Stimulated activated CD8-positive, alpha-beta memory T cell treated with anti-CD3 and anti-CD28 coated beads, Interleukin-2, amount 100 ng/mL, for 48 hours (primary cell): ENCODE results near the gene COPS9.

Experiments used
- DNase-seq, 2 donors: peaks; one replicate each; pipeline ENCODE4 v3.0.0-alpha.2; 2020; ENCODE audit warnings: low read depth in 2 of 2

The COPS9 gene

GRCh38 chr2:240147911-240148587, 11.9 kb upstream of the COPS9 start:
- no peak for DNase-seq

DNA sequence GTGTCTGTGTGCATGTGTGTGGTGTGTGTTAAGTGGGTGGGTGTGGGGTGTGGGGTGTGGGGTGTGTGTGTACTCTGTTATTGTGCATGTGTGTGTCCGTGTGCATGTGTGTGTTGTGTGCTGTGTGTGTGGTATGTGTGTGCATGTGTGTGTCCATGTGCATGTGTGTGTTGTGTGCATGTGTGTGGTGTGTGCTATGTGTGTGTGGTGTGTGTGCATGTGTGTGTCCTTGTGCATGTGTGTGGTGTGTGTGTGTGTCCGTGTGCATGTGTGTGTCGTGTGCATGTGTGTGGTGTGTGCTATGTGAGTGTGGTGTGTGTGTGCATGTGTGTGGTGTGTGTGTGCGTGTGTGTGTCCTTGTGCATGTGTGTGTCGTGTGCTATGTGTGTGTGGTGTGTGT, 11.3 kb upstream of the COPS9 start:
- no peak for DNase-seq

DNA sequence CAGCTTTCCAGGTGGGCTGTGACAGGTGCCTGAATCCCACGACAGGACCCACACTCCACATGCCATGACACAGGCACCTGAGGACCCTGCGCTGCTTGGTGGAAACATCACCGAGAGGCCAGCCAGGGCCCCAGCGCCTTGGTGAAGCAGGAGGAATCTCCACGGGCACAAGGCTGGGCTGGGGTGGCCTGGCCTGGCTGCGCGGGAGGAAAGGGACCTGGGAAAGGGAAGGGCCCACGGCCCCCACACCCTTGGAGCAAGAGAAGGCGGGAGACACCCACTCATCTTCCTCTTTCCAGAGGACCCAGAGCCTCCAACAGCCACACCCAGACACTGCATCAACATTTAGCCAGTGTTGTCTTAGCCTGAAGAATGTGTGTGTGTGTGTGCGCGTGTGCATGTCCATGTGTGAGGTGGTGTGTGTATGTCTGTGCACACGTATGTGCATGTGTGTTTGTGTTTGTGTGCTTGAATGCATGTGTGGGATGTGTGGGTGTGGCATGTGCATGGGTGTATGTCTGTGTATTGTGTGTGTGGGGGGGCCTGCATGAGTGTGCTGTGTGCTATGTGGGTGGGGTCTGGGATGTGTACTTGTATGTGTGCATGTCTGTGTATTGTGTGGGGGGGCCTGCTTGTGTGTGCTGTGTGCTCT, 10.6 kb upstream of the COPS9 start:
- no peak for DNase-seq

DNA sequence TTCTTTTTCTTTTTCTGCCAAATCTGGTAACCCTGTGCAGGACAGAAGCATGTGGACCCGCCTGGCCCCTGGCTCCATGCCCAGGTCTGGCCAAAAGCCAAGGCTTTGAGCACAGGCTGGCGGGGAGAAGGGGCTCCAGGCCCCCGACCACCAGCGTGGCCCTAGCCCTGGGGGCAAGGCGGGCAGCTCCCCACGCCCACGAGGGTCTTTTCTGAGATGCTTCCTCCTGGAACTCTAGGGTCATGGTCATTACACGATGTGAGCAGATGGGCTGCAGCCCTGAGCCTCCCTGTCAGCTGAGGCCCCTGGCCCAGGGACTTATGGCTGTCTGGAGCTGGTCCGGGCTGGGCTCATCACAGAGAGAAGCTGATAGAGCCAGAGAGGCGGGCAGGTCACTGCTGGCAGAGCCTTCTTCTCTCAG, 10.0 kb upstream of the COPS9 start:
- no peak for DNase-seq

DNA sequence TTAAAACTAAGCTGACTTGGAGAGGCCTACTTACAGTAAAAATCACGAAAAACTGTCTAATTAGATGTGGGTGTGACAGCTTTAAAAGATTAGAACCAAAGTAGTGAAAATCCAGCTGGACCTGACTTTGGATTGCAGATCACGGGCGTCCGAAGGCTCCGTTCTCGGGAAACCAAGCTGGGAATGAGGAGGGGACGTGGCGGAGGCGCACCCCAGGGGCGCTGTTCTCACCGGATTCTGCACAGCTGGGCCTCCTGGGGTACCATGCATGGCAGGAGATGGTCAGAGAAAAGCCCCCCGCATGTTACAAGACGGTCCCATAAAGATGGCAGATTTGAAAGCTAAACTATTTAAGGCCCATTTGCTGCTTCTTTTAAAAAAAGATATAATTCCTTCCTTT, 9.4 kb upstream of the COPS9 start:
- DNase-seq: no peak

GRCh38 chr2:240144649-240145261, 8.7 kb upstream of the COPS9 start:
- DNase-seq: no peak

GRCh38 chr2:240143801-240144648, 7.9 kb upstream of the COPS9 start:
- DNase-seq: peak; percentile 63 to 72

DNA sequence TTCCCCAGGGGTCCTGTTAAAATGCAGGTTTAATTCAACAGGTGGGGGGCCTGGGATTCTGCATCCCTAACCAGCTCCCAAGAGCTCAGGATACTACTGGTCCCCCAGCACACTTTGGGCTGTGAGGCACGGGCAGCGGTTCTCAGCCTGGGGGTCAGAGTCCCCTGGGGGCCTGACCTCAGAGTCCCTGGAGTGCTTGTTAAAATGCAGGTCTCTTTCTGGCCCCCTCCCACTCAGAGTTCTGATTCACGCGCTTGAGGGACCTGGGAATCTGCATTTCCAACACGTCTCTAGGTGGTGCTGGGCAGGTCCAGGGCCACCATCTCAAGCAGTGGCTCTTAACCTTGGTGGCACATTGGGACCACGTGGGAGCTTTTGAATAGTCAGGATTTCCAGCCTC, 7.2 kb upstream of the COPS9 start:
- no peak for DNase-seq

GRCh38 chr2:240142859-240143258, 6.8 kb upstream of the COPS9 start:
- no peak for DNase-seq

- no peak for DNase-seq
Observed at GRCh38 chr2:240142256-240142775, 6.2 kb upstream of the COPS9 start.

DNA sequence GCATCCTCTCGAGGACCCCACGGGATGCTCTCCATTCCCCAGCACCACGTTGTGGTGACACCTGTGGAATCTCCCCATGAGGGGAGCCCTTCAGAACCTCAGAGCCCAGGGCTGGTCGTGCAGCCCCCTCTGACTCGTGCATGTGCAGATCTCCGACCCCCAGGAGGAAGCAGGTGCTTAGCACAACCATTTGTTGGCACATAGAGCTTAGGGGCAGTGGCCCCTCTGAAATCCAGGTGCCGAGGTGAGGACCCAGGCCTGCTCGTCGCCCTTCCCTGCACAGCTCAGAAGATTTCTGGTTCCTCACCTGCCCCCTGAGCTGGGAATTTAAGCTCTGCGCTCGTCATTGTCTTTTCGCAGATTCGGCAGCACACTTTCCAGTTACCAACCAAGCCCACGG, 5.6 kb upstream of the COPS9 start:
- no peak for DNase-seq

DNA sequence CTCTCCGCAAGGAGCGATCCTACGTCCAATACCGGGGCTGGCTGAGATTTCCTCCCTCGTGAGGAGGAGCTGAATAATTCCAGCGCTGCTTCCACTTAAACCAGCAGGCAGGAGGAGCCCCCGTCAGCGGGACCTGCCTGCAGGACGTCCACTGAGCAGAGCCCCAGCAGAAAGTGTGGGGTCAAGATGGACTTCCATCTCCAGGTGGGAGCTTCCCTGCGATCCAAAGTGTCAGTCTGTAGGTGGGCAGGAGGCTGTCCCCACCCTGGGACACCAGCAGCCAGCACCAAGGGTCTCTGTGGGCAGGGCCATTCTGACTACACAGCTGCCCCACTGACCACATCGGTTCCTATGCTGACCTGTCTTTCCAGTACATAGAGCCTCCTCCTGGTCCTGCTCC, 4.8 kb upstream of the COPS9 start:
- no peak for DNase-seq

DNA sequence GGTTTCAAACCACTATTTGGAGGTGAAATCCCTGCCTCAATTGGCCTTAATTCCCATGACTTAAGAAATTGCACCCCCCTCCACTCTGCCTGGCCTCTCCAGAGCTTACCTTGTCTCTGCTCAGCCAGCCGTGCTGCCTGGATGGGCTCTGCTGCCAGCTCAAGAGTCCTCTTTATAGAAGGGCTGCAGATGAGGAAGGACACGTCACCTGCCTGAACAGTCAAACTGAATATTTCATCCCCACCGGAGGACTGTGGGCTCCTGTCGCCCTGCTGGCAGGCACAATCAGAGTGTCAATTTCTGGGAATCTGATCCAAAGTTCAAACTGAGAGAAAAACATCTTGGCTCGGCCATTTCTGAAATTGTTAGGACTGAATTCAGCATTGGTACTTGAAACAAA, 4.4 kb upstream of the COPS9 start, which contains the start of gene OTOS:
TSS of gene OTOS (minus strand) at position 148 of the 400 bp plus-strand sequence. CDS start 332 bp downstream, outside the sequence.
- DNase-seq: no peak

- DNase-seq: no peak
Observed at GRCh38 chr2:240139666-240140393, 3.7 kb upstream of the COPS9 start.

DNA sequence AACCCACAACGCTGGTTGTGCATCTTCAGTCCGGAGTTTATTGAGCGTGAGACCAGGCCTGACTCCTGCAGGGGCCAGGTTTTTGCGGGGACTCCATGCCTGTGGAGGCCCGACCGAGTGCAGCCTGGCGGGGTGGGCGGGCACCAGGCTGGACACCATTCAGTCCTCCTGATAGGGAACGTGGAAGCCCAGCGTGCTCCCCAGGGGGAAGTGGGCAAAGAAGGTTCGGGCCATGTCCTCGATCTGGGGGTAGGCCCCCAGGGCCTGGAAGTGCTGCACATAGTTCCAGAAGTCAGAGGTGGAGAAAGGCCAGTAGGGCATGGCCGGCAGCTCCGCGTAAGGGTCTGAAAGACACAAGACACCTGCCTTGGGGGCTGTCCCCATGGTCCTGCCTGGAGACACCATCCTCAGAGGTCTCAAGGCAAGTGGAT, 2.9 kb upstream of the COPS9 start:
- DNase-seq: no peak

DNA sequence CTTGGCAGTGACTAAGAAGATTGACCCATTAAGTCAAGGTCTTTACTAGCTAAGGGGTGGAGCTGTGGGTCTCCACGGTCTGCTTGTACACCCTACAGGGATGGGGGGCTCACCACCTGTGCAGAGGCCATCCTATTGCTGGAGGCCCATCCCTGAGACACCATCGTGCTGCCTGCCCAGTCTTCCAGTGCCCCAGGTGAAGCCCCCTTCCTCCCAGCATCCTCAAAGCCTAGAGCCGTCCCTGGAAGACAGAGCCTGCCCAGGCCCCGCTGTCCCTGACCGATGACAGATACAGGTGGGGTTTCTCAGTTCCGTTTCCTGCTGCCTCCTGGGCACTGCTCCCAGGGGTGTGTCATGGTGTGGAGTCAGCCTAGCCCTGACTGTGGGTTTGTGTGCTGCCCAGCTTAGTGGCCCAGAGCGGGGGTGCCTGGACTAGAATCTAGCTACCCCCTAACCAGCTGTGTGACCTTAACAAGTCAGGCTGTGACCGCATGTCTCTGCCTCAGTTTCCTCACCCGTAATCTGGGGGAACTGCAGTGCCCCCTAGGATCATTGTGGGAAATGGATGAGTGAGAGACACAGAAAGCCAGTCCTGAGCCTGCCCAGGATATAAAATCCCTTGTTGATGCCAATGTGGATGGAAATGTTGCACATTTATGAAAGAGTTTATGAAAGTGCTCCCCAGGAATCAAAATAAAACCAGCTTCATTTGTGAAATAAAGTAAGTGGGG, 2.3 kb upstream of the COPS9 start:
- no peak for DNase-seq

DNA sequence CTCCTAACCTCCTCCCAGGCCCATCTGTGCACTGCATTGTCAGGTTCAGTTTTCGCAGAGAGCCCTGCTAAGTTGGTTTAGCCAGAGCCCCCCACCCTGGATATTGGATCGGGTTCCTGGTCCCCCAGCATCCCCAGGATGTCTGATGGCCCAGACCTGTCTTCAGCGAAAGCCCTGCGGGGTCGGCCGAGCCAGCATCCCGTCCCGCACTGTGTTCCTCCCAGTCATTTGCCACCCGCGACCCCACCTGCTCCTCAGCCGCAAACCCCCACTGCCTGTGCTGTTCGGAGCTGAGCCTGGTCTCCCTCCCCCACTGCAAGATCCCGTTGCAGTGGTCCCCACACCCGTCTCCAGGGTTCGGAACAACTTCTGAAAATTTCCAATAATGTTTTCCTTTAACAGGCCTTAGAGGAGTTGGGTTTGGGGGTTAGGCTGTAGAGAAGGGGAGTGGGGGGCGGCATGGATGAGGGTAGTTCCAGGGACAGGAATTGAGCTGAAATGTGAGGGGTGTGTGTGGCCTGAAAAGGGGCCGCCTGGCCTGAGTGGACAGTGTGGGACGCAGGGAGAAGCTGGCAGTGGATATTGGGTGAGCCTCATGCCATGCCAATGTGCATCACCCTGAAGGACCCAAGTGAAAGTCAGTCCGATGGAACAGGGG, 1.6 kb upstream of the COPS9 start:
- DNase-seq: no peak

GRCh38 chr2:240136671-240137292, 677 bp upstream of the COPS9 start:
- peak; percentile 5 to 11 for DNase-seq

- DNase-seq: no peak
Observed at GRCh38 chr2:240135706-240136012, 446 bp downstream of the COPS9 start.
